ES-I3 (cell line): ENCODE data around the gene ZNF653.
"Not testable (repeated sequence)": the region's sequence is repeated elsewhere in the genome, so short reads cannot be mapped to it uniquely, and the experiment has no call there.

ENCODE experiments used
- H3K36me3 ChIP-seq: 2 replicates; pipeline ENCODE4 v1.6.1; 2013; ENCODE audit warnings: mild to moderate bottlenecking, low read length, control low read depth, moderate library complexity; ENCODE audit not compliant: insufficient read depth
- H3K4me1 ChIP-seq: 2 replicates; pipeline ENCODE4 v1.6.1; 2013; ENCODE audit warnings: mild to moderate bottlenecking, control low read depth, low read length; ENCODE audit not compliant: insufficient read depth
- H3K9ac ChIP-seq: 2 replicates; pipeline ENCODE4 v1.6.1; 2013; ENCODE audit warnings: low read depth, mild to moderate bottlenecking, low read length, moderate library complexity
- H3K9me3 ChIP-seq: 2 replicates; pipeline ENCODE4 v1.6.1; 2013; ENCODE audit warnings: mild to moderate bottlenecking, low read length, moderate library complexity; ENCODE audit not compliant: control insufficient read depth, insufficient read depth

ZNF653 gene

DNA sequence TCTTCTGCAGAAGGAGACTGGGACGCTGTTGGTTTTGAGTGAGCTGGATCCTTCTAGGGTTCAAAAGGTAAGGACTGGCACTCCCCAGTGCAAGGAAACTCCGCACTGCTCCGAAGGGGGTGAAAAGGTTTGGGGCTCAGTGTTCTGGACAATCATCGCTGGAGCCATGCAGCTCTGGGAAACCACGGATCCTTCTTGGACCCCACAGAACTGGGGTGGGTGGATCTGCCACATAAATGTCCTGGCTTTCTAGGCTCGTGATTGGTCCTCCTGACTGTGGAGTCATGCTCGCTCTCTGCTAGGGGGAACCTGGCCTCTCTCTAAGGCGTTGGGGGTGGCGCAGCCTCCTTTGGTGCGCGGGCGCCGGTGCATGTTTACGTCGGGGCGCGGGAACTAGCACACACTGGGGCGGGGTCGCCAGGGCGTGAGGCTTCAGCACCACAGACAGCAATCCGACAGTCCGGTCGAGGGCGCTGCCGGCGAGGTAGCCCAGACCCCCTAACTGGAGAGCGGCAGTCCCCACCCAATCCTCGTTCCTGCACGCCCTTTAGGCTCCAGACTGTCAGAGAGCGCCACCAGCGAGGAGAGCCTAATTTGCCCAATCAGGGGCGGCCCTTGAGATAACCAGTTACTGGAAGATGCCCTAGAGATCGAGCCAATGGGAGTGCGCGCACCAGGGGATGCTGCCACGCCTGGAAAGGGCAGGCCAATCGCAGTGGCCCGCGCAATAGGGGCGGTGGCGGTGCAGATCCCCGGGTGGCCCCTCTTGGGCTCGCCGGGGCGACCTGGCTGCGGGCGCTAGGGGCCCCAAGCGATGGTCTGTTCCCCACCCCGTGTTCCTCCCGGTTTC lies 23.9 kb downstream of the ZNF653 start:
- Histone ChIP-seq H3K4me1 (peaks cover 3% of the 10 kb centered on the region; the same call in 1 of the 2 replicates), H3K9ac (peak overlapping the region; percentile 36; the same call in 1 of the 2 replicates), H3K9me3 (no peaks in the 10 kb centered on the region), H3K36me3 (no peaks in the 10 kb centered on the region)

DNA sequence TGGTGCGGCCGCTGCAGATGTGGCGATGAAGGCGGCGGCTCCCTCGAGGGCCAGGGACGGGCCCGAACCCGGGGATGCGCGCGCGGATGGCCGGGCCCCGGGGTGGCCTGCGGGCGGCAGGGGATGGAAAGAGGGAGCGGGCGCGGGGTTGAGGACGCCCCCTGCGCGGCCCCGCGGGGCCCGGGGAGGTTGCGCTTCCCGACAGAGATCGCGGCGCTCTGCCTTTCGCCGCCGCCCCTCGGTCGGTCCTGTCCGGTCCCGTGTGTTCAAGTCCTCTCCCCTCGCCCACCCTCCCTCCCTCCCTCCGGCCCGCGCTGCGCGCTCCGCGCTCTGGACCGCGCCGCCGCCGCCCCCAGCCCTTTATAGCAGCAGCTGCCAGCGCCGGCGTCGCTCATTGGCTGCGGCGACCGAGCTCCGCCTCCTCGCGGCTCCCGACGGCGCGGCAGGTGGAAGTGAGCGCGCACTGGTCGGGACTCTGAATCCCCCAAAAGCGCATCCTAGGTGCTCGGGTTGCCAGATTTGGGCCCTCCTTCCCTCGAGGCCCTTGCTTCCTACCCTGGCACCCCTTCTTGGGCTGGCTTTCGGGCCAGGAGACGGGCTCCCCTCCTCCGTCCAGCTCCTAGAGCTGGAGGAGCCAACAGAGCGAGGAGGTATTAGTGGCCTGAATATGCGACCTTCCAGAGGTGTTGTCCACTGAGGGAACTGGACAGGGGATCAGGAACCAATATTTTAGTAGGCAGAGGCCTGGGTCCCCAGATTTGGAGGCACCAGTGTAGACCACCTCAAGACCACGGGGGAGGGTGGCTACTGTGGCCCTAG lies 24.7 kb downstream of the ZNF653 start, which contains the start of gene ELAVL3:
Gene ELAVL3 (minus strand): TSS at position 332 of the 819 bp plus-strand sequence. CDS start 438 bp downstream, outside the sequence.
- Histone ChIP-seq H3K9ac (peak within 1 kb of the TSS; percentile 33; the same call in 1 of the 2 replicates), H3K9me3 (no peaks in the 10 kb centered on the region), H3K4me1 (peaks cover 3% of the 10 kb centered on the region; the same call in 1 of the 2 replicates), H3K36me3 (no peaks in the 10 kb centered on the region)

- no peaks in the 10 kb centered on the region for H3K9me3 ChIP-seq
- peak overlapping the region; percentile 33; the same call in 1 of the 2 replicates for H3K9ac ChIP-seq
- H3K36me3 ChIP-seq, result no peaks in the 10 kb centered on the region
- H3K4me1 ChIP-seq, result peaks cover 3% of the 10 kb centered on the region; the same call in 1 of the 2 replicates
These were observed 25.5 kb downstream of the ZNF653 start for GRCh38 chr19:11479898-11480714.

GRCh38 chr19:11479090-11479897 lies 26.3 kb downstream of the ZNF653 start:
- H3K4me1 ChIP-seq, result peaks cover 3% of the 10 kb centered on the region; the same call in 1 of the 2 replicates
- no peaks in the 10 kb centered on the region for H3K9me3 ChIP-seq
- H3K36me3 ChIP-seq, result no peaks in the 10 kb centered on the region
- peak overlapping the region; percentile 44; the same call in 1 of the 2 replicates for H3K9ac ChIP-seq

GRCh38 chr19:11478167-11479089 lies 27.2 kb downstream of the ZNF653 start:
- Histone ChIP-seq H3K36me3 (no peaks in the 10 kb centered on the region), H3K9me3 (no peaks in the 10 kb centered on the region), H3K9ac (no peak overlapping the region), H3K4me1 (peaks cover 3% of the 10 kb centered on the region; the same call in 1 of the 2 replicates)

GRCh38 chr19:11475861-11476260 lies 29.8 kb downstream of the ZNF653 start:
- H3K9me3 ChIP-seq, result no peaks in the 10 kb centered on the region
- H3K4me1 ChIP-seq, result peaks cover 3% of the 10 kb centered on the region; the same call in 1 of the 2 replicates
- H3K36me3 ChIP-seq, result no peaks in the 10 kb centered on the region
- no peak overlapping the region for H3K9ac ChIP-seq

GRCh38 chr19:11475343-11475742 lies 30.3 kb downstream of the ZNF653 start:
- not testable (repeated sequence) for H3K4me1 ChIP-seq, H3K9me3 ChIP-seq, H3K36me3 ChIP-seq, H3K9ac ChIP-seq

DNA sequence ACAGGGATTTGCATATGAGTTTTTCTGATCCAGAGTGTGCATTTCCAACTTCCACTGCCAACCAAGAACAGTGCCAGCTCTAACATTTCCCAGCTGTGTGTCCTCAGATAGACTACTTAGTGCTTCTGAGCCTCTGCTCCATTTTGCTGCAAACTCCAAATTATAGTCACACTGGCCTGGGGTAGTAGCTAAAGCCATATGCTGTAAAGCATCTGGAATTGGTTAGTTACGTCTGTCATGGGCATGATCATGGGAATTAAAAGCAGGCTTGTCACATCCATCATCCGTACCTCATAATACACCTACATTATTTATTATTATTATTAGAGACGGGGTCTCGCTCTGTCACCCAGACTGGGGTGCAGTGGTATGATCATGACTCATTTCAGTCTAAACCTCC lies 31.9 kb downstream of the ZNF653 start:
- Histone ChIP-seq H3K36me3 (no peaks in the 10 kb centered on the region), H3K9me3 (no peaks in the 10 kb centered on the region), H3K9ac (no peak overlapping the region), H3K4me1 (no peaks in the 10 kb centered on the region; the same call in 1 of the 2 replicates)

GRCh38 chr19:11468266-11468845 lies 37.3 kb downstream of the ZNF653 start:
- H3K9ac ChIP-seq, H3K36me3 ChIP-seq, H3K9me3 ChIP-seq: not testable (repeated sequence)
- H3K4me1 ChIP-seq, result peaks cover 13% of the 10 kb centered on the region

GRCh38 chr19:11465600-11465999 lies 40.0 kb downstream of the ZNF653 start:
- no peaks in the 10 kb centered on the region for H3K36me3 ChIP-seq
- no peaks in the 10 kb centered on the region for H3K9me3 ChIP-seq
- H3K9ac ChIP-seq, result peak overlapping the region; percentile 11; the same call in 1 of the 2 replicates
- peaks cover 13% of the 10 kb centered on the region for H3K4me1 ChIP-seq

DNA sequence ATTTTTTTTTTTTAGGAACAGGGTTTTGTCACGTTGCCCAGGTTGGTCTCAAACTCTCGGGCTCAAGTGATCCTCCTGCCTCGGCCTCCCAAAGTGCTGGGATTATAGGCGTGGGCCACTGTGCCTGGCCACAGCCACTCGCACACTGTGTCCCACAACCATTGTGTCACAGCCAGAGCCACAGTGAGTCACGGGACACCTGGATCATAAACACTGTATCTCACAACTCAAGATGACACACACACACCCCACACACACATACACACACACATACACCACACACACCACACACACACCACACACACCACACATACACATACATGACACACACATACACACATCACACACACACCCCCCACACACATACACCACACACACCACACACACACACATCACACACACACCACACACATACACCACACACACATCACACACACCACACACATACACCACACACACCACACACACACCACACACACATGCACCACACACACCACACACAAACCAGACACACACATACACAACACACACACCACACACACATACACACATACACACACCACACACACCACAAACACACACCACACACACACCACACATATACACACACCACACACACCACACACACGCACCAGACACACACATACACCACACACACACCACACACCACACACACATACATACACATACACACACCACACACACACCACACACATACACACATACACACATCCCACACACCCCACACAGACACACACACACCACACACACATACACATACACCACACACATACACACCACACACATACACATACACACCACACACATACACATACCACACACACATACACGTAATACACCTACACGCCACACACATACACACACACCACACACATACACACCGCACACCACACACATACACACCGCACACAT lies 41.0 kb downstream of the ZNF653 start:
- H3K9ac ChIP-seq, result no peak overlapping the region

More for the DNA sequence above, 41.0 kb downstream of the ZNF653 start:
- no peaks in the 10 kb centered on the region for H3K9me3 ChIP-seq
- no peaks in the 10 kb centered on the region for H3K36me3 ChIP-seq
- H3K4me1 ChIP-seq, result peaks cover 13% of the 10 kb centered on the region
